ENCODE data around the gene CYP1A1.

Gene CYP1A1

DNA sequence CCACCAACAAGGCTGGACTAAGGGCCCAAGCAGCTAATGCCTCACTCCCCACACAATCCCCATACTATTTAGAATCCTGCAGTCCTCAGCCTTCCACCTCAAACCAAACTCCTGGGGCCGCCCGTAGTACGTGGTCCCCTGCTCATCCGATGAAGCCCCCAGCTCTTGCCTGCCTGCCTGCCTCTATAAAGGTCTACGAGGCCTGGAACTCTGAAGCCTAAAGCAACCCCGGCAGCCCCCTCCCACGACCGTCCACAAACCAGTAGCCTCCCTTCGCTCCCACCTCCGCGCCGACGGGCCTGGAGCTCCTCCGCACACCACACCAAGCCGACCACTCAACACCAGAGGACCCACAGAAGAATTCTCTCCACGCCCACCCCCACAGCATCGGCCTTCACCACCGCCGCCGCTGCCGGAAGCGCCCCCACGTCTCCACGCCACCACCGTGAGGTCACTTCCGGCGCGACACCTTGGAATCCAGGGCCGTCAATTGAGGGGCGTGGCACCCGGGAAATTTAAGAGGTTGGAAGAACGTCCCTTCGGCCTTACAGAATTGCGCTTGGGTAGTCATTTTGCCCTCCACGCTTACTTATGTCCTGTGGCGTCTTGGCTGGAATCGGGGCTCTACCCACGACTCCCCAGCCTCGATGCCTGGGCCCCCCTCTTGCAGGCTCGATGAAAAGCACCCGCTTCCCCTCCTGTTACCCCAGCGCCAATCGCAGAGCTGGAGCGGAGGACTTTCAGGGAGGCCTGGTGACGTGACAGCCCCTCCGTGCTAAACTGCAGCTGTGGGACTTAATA lies 29.5 kb downstream of the CYP1A1 start, which contains the start of gene EDC3:
Gene EDC3, minus strand, starts transcription at position 428 of the 801 bp plus-strand sequence. CDS start 20,900 bp downstream, outside the sequence.
- DNase-seq (ENCODE audit: low spot score) (peak; percentile 86), FAIRE-seq (no peak)

DNA sequence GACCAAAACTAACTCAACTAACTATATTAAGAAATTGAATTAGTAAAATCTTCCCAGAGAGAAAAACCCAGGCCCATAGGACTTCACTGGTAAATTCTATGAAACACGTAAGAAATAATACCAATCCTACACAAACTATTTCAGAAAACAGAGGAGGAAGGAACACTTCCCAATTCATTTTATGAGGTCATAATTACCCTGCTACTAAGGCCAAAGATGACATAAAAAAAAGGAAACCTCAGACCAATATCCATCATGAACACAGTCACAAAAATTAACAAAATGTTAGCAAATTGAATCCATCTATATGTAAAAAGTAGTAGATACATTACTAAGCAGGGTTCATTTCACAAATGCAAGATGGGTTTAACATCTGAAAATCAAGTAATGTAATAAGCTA lies 33.0 kb downstream of the CYP1A1 start:
- DNase-seq (ENCODE audit: low spot score) (no peak), FAIRE-seq (no peak)

DNA sequence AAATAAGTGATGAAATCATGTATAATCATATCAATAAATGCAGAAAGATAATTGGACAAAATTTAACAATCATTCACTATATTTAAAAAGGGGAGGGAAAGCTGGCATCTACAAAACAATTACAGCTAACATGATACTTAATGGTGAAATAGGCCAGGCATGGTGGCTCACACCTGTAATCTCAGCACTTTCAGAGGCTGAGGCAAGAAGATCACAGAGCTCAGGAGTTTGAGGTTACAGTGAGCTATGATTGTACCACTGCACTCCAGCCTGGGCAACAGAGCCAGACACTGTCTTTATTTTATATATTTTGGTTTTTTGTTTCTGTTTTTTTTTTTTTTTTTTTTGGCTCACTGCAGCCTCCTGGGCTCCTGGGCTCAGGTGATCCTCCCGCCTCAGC lies 41.6 kb downstream of the CYP1A1 start:
- DNase-seq (ENCODE audit: low spot score) = no peak
- no peak for FAIRE-seq

DNA sequence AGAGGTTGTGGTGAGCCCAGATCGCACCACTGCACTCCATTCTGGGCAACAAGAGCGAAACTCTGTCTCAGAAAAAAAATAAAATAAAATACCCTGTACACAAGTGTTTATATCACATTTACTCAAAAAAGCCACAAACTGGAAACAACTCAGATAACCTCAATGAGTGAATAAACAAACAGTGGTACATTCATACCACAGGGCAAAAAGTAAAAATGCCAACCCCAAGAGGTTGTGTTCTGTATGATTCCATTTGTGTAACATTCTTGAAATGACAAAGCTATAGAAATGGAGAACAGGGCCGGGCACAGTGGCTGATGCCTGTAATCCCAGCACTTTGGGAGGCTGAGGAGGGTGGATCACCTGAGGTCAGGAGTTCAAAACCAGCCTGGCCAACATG lies 42.4 kb downstream of the CYP1A1 start:
- FAIRE-seq (no peak), DNase-seq (ENCODE audit: low spot score) (no peak)

DNA sequence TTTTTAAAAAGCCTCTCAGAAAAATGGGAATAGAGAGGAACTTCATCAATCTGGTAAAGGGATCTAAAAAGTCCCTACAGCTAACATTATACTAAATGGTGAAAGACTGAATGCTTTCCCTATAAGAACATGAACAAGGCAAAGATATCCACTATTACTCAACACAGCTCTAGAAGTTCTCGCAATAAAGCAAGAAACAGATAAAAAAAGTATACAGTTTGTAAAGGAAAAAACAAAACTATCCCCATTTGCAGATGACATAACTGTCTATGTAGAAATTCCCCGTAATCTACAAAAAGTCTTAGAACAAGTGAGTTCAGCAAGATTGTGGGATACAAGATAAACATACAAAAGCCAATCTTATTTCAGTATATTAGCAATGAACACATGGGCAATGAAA lies 44.9 kb downstream of the CYP1A1 start:
- FAIRE-seq = no peak
- DNase-seq (ENCODE audit: low spot score) = no peak

DNA sequence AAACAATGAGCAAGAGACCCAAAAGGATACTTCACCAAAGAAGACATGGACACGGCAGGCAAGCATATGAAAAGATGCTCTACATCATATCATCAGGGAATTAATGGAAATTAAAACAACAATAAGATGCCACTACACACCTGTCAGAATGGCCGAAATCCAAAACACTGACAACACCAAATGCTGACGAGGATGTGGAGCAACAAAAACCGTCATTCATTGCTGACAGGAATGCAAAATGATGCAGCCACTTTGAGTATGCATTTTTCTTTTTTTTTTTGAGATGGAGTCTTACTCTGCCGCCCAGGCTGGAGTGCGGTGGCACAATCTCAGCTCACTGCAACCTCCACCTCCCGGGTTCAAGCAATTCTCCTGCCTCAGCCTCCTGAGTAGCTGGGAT lies 48.5 kb downstream of the CYP1A1 start:
- FAIRE-seq = no peak
- no peak for DNase-seq (ENCODE audit: low spot score)

DNA sequence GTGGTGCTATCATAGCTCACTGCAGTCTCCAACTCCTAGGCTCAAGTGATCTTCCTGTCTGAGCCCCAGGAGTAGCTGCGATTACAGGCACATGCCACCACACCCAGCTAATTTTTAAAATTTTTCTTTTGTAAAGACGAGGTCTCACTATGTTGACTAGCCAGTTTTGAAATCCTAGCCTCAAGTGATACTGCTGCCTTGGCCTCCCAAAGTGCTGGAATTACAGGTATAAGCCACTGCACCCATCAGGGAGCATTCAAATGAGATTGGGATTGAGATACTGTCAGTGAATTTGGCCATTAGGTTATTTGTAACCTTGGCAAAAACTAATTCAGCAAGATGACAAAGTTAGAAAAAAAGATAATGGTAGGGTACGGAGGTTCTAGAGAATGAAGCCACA lies 51.2 kb downstream of the CYP1A1 start:
- DNase-seq (ENCODE audit: low spot score) = no peak
- no peak for FAIRE-seq

DNA sequence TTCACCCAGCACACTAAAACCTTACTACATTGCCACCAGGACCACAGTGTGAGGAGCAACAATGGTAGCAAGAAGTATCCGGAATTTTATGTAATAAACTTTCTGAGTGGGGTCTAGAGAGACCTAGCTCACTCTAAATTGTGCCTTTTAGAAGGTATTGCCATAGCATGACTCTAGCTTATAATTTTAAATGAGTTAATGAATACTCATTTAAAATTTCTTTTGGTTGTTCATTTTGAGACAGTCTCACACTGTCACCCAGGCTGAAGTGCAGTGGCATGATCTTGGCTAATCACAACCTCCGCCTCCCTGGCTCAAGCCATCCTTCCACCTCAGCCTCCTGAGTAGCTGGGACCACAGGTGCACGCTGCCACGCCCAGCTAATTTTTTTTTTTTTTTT lies 55.7 kb downstream of the CYP1A1 start:
- no peak for DNase-seq (ENCODE audit: low spot score)
- FAIRE-seq = no peak

Measured in urothelium cell line (cell line).